HepG2 (cell line): ENCODE results near the gene ICAM3. TPM values are rescaled to one million over a fixed set of nuclear protein-coding genes. Genes with fewer than 3 reads are reported as not detected.
A peak's percentile ranks its signal among the peaks of the same experiment; 100 is the strongest.

Experiments used
- AHR ChIP-seq: IDR thresholded peaks from 2 replicates; pipeline ENCODE4 v1.6.1; 2018; ENCODE audit warnings: missing genetic modification reagents, missing compliant biosample characterization
- FIP1L1 ChIP-seq: fragments of 200-400 bp; formaldehyde crosslinking; IDR thresholded peaks from 2 replicates; pipeline ENCODE4 v1.6.1; 2018; ENCODE audit warnings: low read depth, mild to moderate bottlenecking, low read length, moderate library complexity, borderline replicate concordance; ENCODE audit not compliant: insufficient read depth
- GRHL1 ChIP-seq: sonication (generic); formaldehyde crosslinking; conservative IDR thresholded peaks from 2 replicates; pipeline ENCODE4 v1.8.0; 2022; ENCODE audit warnings: missing genetic modification reagents
- JUNB ChIP-seq: sonication (generic); formaldehyde crosslinking; IDR thresholded peaks from 2 replicates; pipeline ENCODE4 v1.8.0; 2022; ENCODE audit warnings: missing genetic modification reagents, mild to moderate bottlenecking, borderline replicate concordance
- NFE2L2 ChIP-seq: fragments of 150-350 bp; IDR thresholded peaks from 2 replicates; pipeline ENCODE4 v1.6.1; 2014; ENCODE audit warnings: low read length
- RAD51 ChIP-seq: fragments of 450-650 bp; IDR thresholded peaks from 2 replicates; pipeline ENCODE4 v1.6.1; 2016; ENCODE audit warnings: borderline replicate concordance
- SNAPC2 ChIP-seq: sonication (generic); formaldehyde crosslinking; IDR thresholded peaks from 2 replicates; pipeline ENCODE4 v1.8.1; 2022; ENCODE audit warnings: mild to moderate bottlenecking, missing genetic modification reagents
- TGIF2 ChIP-seq: IDR thresholded peaks from 2 replicates; pipeline ENCODE4 v1.6.1; 2016; ENCODE audit warnings: control low read depth, missing compliant biosample characterization
- ZNF263 ChIP-seq: sonication (generic); formaldehyde crosslinking; IDR thresholded peaks from 2 replicates; pipeline ENCODE4 v1.4.0; 2020; ENCODE audit warnings: missing genetic modification reagents
- ZNF674 ChIP-seq: sonication (generic); formaldehyde crosslinking; IDR thresholded peaks from 2 replicates; pipeline ENCODE4 v1.5.0; 2020; ENCODE audit warnings: low read depth, mild to moderate bottlenecking, missing genetic modification reagents
- ZNF724P ChIP-seq: sonication (generic); formaldehyde crosslinking; IDR thresholded peaks from 2 replicates; pipeline ENCODE4 v1.8.0; 2022; ENCODE audit warnings: missing genetic modification reagents, borderline replicate concordance
- polyA plus RNA-seq, 8 experiments: library from polyadenylated mRNA; depleted of rRNA in 3 of 8; stranded (reverse) in 7 of 8; unstranded in 1 of 8; fragments of >200 nt; fragmentation: Illumina TruSeq in 4 of 8; extraction: Trizol in 4 of 8; gene quantifications; 2 replicates each; pipeline versions ENCODE4 v1.2.1 to v1.2.3, GENCODE V29; 2011 to 2016; ENCODE audit warnings: low read depth in 4 of 8, missing spikeins in 1 of 8, mixed read lengths in 1 of 8; ENCODE audit not compliant: insufficient read depth in 1 of 8
- total RNA-seq, 5 experiments: library from RNA; depleted of rRNA; stranded (reverse); fragments of >200 nt; fragmentation: Illumina TruSeq; extraction: Trizol; gene quantifications; 2 replicates each; pipeline ENCODE4 v1.2.3, GENCODE V29; 2016; ENCODE audit warnings: low read depth in 1 of 5
- TF ChIP-seq, protein P1 (sequence below): sonication (generic); formaldehyde crosslinking; IDR thresholded peaks from 2 replicates; pipeline ENCODE4 v1.4.0; 2020; ENCODE audit warnings: missing genetic modification reagents; ENCODE audit errors: not compliant biosample characterization
- TF ChIP-seq, protein P2 (sequence below): sonication (generic); formaldehyde crosslinking; IDR thresholded peaks from 2 replicates; pipeline ENCODE4 v1.4.0; 2020; ENCODE audit warnings: mild to moderate bottlenecking, missing genetic modification reagents, borderline replicate concordance
- TF ChIP-seq, protein P3 (sequence below): IDR thresholded peaks from 2 replicates; pipeline ENCODE4 v1.6.1; 2016; ENCODE audit warnings: mild to moderate bottlenecking
- TF ChIP-seq, protein P4 (sequence below): sonication (generic); formaldehyde crosslinking; IDR thresholded peaks from 2 replicates; pipeline ENCODE4 v1.4.0; 2020; ENCODE audit warnings: missing genetic modification reagents

ICAM3 gene
- total and polyA plus RNA-seq, 2 of the 13 experiments (the other 11 are each of a cell fraction or from before 2014, with no cell fraction given): 14.1 to 21.0 TPM

GRCh38 chr19:10380313-10381102 lies 41.1 kb upstream of the ICAM3 start, which contains the start of gene TYK2 (continued):
- TF ChIP-seq, protein P1, sequence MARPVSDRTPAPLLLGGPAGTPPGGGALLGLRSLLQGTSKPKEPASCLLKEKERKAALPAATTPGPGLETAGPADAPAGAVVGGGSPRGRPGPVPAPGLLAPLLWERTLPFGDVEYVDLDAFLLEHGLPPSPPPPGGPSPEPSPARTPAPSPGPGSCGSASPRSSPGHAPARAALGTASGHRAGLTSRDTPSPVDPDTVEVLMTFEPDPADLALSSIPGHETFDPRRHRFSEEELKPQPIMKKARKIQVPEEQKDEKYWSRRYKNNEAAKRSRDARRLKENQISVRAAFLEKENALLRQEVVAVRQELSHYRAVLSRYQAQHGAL (CRISPR knock-in tag): no peak
- TF ChIP-seq FIP1L1 (no peak), SNAPC2 (CRISPR knock-in tag) (no peak; the same call in 1 of the 2 replicates), AHR (CRISPR knock-in tag) (no peak), RAD51 (no peak), ZNF263 (peak; percentile 70), TGIF2 (CRISPR knock-in tag) (no peak), JUNB (CRISPR knock-in tag) (no peak), NFE2L2 (no peak), ZNF674 (CRISPR knock-in tag) (no peak), GRHL1 (CRISPR knock-in tag) (no peak), ZNF724P (peak; percentile 15; the same call in 1 of the 2 replicates)
- TF ChIP-seq, protein P2, sequence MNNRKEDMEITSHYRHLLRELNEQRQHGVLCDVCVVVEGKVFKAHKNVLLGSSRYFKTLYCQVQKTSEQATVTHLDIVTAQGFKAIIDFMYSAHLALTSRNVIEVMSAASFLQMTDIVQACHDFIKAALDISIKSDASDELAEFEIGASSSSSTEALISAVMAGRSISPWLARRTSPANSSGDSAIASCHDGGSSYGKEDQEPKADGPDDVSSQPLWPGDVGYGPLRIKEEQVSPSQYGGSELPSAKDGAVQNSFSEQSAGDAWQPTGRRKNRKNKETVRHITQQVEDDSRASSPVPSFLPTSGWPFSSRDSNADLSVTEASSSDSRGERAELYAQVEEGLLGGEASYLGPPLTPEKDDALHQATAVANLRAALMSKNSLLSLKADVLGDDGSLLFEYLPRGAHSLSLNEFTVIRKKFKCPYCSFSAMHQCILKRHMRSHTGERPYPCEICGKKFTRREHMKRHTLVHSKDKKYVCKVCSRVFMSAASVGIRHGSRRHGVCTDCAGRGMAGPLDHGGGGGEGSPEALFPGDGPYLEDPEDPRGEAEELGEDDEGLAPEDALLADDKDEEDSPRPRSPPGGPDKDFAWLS: no peak
- TF ChIP-seq, protein P3, sequence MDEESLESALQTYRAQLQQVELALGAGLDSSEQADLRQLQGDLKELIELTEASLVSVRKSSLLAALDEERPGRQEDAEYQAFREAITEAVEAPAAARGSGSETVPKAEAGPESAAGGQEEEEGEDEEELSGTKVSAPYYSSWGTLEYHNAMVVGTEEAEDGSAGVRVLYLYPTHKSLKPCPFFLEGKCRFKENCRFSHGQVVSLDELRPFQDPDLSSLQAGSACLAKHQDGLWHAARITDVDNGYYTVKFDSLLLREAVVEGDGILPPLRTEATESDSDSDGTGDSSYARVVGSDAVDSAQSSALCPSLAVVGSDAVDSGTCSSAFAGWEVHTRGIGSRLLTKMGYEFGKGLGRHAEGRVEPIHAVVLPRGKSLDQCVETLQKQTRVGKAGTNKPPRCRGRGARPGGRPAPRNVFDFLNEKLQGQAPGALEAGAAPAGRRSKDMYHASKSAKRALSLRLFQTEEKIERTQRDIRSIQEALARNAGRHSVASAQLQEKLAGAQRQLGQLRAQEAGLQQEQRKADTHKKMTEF (CRISPR knock-in tag): peak; percentile 78; the same call in 1 of the 2 replicates
- TF ChIP-seq, protein P4, sequence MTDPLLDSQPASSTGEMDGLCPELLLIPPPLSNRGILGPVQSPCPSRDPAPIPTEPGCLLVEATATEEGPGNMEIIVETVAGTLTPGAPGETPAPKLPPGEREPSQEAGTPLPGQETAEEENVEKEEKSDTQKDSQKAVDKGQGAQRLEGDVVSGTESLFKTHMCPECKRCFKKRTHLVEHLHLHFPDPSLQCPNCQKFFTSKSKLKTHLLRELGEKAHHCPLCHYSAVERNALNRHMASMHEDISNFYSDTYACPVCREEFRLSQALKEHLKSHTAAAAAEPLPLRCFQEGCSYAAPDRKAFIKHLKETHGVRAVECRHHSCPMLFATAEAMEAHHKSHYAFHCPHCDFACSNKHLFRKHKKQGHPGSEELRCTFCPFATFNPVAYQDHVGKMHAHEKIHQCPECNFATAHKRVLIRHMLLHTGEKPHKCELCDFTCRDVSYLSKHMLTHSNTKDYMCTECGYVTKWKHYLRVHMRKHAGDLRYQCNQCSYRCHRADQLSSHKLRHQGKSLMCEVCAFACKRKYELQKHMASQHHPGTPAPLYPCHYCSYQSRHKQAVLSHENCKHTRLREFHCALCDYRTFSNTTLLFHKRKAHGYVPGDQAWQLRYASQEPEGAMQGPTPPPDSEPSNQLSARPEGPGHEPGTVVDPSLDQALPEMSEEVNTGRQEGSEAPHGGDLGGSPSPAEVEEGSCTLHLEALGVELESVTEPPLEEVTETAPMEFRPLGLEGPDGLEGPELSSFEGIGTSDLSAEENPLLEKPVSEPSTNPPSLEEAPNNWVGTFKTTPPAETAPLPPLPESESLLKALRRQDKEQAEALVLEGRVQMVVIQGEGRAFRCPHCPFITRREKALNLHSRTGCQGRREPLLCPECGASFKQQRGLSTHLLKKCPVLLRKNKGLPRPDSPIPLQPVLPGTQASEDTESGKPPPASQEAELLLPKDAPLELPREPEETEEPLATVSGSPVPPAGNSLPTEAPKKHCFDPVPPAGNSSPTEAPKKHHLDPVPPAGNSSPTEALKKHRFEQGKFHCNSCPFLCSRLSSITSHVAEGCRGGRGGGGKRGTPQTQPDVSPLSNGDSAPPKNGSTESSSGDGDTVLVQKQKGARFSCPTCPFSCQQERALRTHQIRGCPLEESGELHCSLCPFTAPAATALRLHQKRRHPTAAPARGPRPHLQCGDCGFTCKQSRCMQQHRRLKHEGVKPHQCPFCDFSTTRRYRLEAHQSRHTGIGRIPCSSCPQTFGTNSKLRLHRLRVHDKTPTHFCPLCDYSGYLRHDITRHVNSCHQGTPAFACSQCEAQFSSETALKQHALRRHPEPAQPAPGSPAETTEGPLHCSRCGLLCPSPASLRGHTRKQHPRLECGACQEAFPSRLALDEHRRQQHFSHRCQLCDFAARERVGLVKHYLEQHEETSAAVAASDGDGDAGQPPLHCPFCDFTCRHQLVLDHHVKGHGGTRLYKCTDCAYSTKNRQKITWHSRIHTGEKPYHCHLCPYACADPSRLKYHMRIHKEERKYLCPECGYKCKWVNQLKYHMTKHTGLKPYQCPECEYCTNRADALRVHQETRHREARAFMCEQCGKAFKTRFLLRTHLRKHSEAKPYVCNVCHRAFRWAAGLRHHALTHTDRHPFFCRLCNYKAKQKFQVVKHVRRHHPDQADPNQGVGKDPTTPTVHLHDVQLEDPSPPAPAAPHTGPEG (CRISPR knock-in tag): 0 out of 2 replicates have a peak, but pooled peaks have one; percentile 23
